T-helper 1 cell treated with Interleukin-12 subunit alpha and Interleukin-12 subunit beta and Interleukin-4 antibody, amounts not matched to agents 30 μg/mL and 1 μg/mL, for 36 hours (primary cell): ENCODE results near the gene PRKAR1B.

Experiments used
- H3K27ac Mint-ChIP-seq: one replicate; pipeline ENCODE4 v1.8.0; 2021; ENCODE audit warnings: mild to moderate bottlenecking, mixed read lengths
- H3K27me3 Mint-ChIP-seq: one replicate; pipeline ENCODE4 v1.8.0; 2021; ENCODE audit warnings: low read depth, mixed read lengths
- H3K36me3 Mint-ChIP-seq: one replicate; pipeline ENCODE4 v1.8.0; 2021; ENCODE audit warnings: low read depth, mixed read lengths
- H3K4me1 Mint-ChIP-seq: one replicate; pipeline ENCODE4 v1.8.0; 2021; ENCODE audit warnings: low read depth, mixed read lengths
- H3K4me3 Mint-ChIP-seq: one replicate; pipeline ENCODE4 v1.8.0; 2021; ENCODE audit warnings: mild to moderate bottlenecking, moderate library complexity, mixed read lengths
- H3K9me3 Mint-ChIP-seq: one replicate; pipeline ENCODE4 v1.8.0; 2021; ENCODE audit warnings: mixed read lengths

The PRKAR1B gene

GRCh38 chr7:506391-506831 lies 220.7 kb downstream of the PRKAR1B start:
- no peak overlapping the region for H3K27ac Mint-ChIP-seq
- no peaks in the 10 kb centered on the region for H3K4me1 Mint-ChIP-seq
- H3K27me3 Mint-ChIP-seq: no peaks in the 10 kb centered on the region
- no peak overlapping the region for H3K4me3 Mint-ChIP-seq
- H3K36me3 Mint-ChIP-seq: no peaks in the 10 kb centered on the region
- H3K9me3 Mint-ChIP-seq: no peaks in the 10 kb centered on the region

GRCh38 chr7:505171-505570 lies 221.9 kb downstream of the PRKAR1B start:
- Mint-ChIP-seq H3K9me3 (no peaks in the 10 kb centered on the region), H3K4me3 (no peak overlapping the region), H3K4me1 (no peaks in the 10 kb centered on the region), H3K27me3 (no peaks in the 10 kb centered on the region), H3K27ac (no peak overlapping the region), H3K36me3 (no peaks in the 10 kb centered on the region)

- no peak overlapping the region for H3K4me3 Mint-ChIP-seq
- H3K27me3 Mint-ChIP-seq: no peaks in the 10 kb centered on the region
- no peaks in the 10 kb centered on the region for H3K9me3 Mint-ChIP-seq
- no peaks in the 10 kb centered on the region for H3K4me1 Mint-ChIP-seq
- no peaks in the 10 kb centered on the region for H3K36me3 Mint-ChIP-seq
- H3K27ac Mint-ChIP-seq: no peak overlapping the region
Measured at GRCh38 chr7:504221-505111, 222.6 kb downstream of the PRKAR1B start.

GRCh38 chr7:503575-504111 lies 223.4 kb downstream of the PRKAR1B start:
- no peak overlapping the region for H3K4me3 Mint-ChIP-seq
- no peaks in the 10 kb centered on the region for H3K36me3 Mint-ChIP-seq
- H3K9me3 Mint-ChIP-seq: no peaks in the 10 kb centered on the region
- no peaks in the 10 kb centered on the region for H3K27me3 Mint-ChIP-seq
- no peaks in the 10 kb centered on the region for H3K4me1 Mint-ChIP-seq
- no peak overlapping the region for H3K27ac Mint-ChIP-seq

GRCh38 chr7:502296-502695 lies 224.8 kb downstream of the PRKAR1B start:
- Mint-ChIP-seq H3K36me3 (no peaks in the 10 kb centered on the region), H3K27me3 (no peaks in the 10 kb centered on the region), H3K9me3 (no peaks in the 10 kb centered on the region), H3K27ac (no peak overlapping the region), H3K4me3 (no peak overlapping the region), H3K4me1 (no peaks in the 10 kb centered on the region)

GRCh38 chr7:501526-501925 lies 225.6 kb downstream of the PRKAR1B start:
- Mint-ChIP-seq H3K4me3 (no peak overlapping the region), H3K27me3 (no peaks in the 10 kb centered on the region), H3K36me3 (no peaks in the 10 kb centered on the region), H3K27ac (no peak overlapping the region), H3K4me1 (no peaks in the 10 kb centered on the region), H3K9me3 (no peaks in the 10 kb centered on the region)

GRCh38 chr7:500521-501420 lies 226.3 kb downstream of the PRKAR1B start:
- Mint-ChIP-seq H3K27ac (no peak overlapping the region), H3K36me3 (no peaks in the 10 kb centered on the region)

GRCh38 chr7:499853-500485 lies 227.1 kb downstream of the PRKAR1B start:
- Mint-ChIP-seq H3K4me1 (no peaks in the 10 kb centered on the region), H3K36me3 (no peaks in the 10 kb centered on the region), H3K9me3 (no peaks in the 10 kb centered on the region), H3K27ac (no peak overlapping the region), H3K27me3 (no peaks in the 10 kb centered on the region), H3K4me3 (no peak overlapping the region)

More at GRCh38 chr7:500521-501420, 226.3 kb downstream of the PRKAR1B start:
- no peaks in the 10 kb centered on the region for H3K9me3 Mint-ChIP-seq
- no peak overlapping the region for H3K4me3 Mint-ChIP-seq
- H3K27me3 Mint-ChIP-seq: no peaks in the 10 kb centered on the region
- H3K4me1 Mint-ChIP-seq: no peaks in the 10 kb centered on the region
